GM15510 (cell line): Measurements from ENCODE around the gene DRAP1.

ENCODE experiments used
- POLR2A ChIP-seq: IDR thresholded peaks from 3 replicates; pipeline ENCODE4 v1.6.1; 2011; ENCODE audit warnings: borderline replicate concordance; ENCODE audit not compliant: insufficient read length; ENCODE audit errors: extremely low read depth

Gene DRAP1

DNA sequence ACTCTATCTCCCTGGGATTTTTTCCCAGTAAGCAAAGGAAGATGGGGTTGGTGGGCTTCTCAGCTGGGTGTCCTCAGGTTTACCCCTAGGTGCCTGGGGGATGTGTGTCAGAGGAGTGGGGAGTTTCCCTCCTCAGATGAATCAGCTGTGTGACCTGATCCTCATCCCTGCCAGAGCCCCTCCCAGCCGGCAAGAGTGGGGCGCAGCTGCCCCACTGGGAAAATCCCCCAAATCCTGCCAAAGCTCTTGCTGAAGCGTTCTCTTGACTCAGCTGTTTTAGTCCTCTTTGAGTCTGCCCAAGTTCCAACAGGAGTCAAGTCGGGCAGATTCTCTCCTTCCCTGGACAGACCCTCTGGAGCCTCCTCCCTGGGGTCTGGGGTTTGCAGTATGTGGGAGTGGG is 6.4 kb upstream of the DRAP1 start:
- TF ChIP-seq POLR2A, result no peak

DNA sequence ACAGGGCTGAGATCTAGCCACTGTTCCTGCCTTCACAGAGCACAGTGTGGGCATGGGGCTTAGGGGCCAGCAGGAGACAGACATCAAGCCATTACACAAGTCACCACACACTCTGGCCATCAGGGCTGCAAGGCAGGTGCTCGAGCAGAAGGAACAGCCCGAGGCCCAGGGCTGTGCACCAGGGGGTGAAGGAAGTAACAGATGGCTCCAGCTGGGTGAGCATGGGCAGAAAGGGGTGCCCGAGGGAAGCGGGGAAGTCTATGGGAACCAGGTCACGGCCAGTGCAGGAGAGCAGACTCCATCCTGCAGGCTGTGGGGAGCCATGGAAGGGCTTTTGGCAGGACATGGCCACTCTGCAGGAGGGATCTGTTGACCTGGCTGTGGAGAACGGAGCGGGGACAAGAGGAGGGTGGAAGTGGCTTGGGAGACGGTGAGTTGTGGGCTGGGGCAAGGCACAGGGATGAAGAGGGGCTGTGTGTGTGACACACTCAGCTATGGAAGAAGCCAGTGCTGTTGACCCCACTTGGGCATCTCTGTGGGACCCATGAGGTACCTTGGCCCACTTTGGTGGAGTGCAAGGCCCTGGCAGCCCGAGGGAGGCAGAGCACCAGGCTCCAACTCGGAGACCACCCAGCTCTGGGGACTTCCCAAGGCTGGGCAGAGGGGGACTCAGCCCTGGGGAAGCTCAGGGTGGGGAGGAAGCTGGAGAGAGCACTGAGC is 4.0 kb upstream of the DRAP1 start:
- TF ChIP-seq POLR2A, result no peak

DNA sequence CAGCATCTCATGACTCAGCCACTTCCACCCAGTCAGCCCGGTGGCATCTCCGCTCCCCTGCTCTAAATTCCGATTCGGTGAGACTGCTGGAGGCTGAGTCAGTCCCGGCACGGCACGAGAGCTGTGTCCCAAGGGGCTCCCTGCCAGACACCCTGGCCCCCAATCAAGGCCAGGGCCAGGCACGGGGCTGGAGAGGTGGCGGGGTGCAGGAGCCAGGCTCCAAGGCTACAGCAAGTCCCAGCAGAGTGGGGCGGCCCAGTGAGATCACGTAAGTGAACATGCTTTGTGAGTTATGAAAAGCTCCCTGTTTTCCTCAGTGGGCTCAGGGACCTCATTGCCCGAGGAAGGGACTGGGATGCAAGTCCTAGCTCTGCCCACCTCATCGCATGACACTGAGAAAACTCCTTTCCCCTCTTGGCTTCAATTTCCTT is 3.4 kb upstream of the DRAP1 start:
- TF ChIP-seq POLR2A, result no peak

GRCh38 chr11:65916391-65916790 is 2.8 kb upstream of the DRAP1 start:
- TF ChIP-seq POLR2A, result no peak

DNA sequence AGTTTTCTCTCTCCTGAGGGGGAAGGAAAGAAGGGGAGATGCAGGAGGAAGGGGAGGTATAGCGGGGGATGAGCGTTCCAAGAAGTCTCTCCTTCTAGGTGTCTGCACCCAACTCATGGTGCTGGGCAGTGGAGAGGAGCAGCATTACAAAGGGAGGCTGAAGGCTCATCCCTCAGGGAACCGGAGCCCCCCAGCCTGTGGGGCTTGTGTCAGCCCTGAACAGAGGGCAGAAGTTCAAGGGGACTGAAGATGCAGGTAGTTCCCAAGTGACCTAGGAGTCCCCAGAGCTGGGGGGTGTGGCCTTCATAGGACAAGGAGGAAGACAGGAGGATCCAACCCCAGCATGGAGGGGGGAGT is 2.2 kb upstream of the DRAP1 start:
- TF ChIP-seq POLR2A, result no peak

DNA sequence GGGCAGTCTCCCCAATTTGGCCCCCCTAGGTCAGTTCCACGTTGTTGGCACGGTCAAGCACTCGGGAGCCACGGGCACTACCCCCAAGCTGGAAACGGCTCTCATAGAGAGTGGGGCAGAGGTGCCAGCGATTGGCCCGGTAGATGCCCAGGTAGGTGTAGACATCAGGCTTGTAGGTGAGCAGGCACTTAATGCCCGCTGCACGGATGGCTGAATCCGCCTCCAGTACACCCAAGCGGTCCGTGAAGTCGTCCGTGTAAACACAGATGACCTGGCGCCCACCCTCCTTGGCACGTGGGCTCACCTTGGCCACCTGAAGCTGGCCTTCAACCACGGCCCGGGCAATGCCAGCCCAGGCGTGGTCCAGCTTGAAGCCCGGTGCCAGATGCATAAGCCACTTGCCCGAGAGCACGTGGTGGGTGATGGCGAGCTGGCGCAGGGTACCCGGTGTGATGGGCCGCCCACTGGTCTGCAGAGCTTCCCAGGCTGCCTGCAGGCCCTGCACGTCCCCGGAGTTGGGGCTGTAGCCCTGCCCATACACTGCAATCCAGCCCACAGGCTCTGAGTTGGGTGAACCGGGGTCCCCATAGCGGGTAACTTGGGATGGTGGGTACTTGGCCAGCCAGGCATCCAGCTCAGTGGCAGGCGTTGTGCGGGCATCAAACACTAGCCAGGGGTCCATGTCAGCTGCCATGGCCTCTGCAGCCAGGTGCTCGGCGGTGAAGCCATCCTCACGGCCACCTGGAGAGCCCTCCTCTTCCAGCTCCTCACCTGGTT is 1.6 kb upstream of the DRAP1 start:
- TF ChIP-seq POLR2A, result no peak

GRCh38 chr11:65918211-65919140 is 750 bp upstream of the DRAP1 start, which contains the start of gene C11orf68:
TSS of gene C11orf68 (minus strand) at chr11:65919062. CDS start at chr11:65919031, 31 bp downstream.
- peak; percentile 69 for TF ChIP-seq POLR2A

DNA sequence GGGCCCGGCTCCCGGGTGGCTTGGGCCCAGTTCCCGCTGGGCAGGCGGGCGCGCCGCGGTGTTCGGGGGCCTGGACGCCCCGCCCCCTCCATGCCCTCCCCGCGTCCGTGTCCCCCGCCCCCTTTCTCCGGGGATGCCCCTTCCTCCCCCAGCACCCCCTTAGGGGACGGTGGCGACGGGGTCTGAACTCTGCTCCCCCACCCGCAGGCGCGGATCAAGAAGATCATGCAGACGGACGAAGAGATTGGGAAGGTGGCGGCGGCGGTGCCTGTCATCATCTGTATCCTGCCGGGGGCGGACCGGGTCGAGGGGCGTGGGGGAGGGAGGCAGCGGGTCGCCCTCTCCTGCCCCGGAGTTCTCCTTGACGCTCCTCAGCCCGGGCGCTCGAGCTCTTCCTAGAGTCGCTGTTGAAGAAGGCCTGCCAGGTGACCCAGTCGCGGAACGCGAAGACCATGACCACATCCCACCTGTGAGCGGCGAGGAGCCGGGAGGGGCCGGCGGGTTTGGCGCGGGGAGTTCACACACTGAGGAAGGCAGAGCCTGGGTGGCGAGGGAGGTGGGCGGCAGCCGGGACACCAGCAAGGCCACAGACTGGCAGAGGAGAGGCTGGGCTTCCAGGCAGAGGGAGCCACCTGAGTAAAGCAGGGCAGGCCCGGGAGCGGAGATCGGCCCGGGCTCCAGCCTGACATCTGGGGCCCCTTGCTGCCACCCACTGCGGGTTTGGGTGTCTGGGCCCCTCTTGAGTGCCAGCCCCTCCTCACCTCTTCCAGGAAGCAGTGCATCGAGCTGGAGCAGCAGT is 546 bp downstream of the DRAP1 start:
- peak; percentile 10 for TF ChIP-seq POLR2A

GRCh38 chr11:65920372-65920802 is 1.2 kb downstream of the DRAP1 start:
- no peak for TF ChIP-seq POLR2A

DNA sequence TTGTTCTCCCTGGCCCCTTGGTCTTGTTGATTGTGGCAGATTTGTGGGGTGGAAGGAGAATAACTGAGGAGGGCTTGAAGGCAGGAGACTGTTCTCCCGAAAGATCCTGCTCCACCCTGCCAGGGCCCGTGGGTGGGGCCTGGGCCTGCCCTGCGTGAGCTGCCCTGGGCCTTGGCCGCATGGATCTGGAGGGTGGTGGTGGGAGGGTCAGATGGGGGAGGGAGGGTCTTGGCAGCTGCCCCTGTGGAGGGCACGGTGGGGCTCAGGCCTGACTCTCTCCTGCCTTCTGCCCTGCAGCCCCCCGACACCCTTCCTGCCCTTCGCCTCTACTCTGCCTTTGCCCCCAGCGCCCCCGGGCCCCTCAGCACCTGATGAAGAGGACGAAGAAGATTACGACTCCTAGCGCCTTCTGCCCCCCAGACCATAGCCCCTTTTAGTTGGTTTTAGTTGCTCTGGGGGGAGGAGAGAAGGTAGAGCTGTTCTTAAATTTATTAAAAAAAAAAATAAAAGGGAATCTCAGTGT is 1.9 kb downstream of the DRAP1 start:
- TF ChIP-seq POLR2A, result no peak

DNA sequence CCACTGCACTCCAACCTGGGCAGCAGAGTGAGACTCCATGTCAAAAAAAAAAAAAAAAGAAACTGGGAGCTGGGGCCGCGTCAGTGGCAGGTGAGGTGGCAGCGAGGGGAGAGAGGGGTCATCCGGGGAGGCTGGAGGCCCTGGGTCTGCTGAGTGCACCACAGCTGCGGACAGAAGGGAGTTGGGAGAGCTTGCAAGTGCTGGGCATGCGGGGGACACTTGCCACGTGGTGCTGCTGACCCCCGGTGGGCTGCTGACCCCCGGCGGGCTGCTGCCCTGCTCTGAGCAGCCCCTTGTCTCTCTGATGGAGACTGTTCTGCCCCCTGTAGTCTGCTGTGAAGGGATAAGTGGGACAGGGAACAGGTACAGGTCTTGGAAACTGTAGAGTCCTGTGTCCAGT is 2.6 kb downstream of the DRAP1 start:
- no peak for TF ChIP-seq POLR2A

GRCh38 chr11:65922565-65922964 is 3.3 kb downstream of the DRAP1 start:
- TF ChIP-seq POLR2A, result no peak

DNA sequence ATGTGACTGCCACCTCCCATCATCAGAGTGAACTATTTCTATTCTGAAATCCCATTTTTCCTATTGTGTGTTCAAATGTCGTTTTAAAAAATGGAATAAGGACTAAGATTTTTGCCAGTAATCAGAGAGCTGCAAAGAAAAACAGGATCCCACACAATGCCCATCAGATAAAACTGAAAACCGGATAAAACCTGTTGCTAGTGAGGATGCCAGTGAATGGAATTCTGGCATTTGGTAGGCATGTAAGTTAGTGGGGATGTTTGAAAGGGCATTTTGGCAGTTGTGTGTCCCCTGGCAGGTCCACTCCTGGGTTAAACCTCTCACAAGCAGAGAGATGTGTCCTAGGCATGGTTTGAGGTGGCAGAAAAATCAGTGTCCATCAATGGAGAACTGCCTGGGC is 6.2 kb downstream of the DRAP1 start:
- TF ChIP-seq POLR2A, result no peak

DNA sequence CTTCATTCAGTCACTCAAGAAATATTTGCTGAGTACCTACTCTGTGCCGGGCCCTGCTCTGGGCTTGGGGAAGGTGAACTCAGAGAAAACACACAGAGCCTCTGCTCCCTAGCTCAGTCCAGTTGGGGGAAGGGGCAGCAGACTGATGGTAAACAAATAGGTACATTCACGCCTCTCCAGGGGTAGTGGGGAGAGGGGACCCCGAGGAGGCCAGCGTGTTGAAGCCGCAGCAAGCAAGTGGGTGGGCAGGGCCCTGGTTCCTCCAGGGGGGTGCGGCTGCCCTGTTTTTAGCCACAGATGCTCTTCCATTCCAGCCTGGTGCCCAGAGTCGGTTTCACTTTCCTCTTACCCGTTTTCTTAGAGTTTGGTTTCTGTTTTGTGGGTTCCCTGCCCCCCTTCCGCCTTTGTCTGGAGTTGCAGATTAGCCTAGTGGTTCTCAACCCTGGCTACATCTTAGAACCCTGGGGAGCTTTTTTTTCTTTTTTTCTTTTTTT is 8.7 kb downstream of the DRAP1 start:
- TF ChIP-seq POLR2A, result peak; percentile 54
